Stimulated activated CD4-positive, alpha-beta T cell treated with anti-CD3 and anti-CD28 coated beads, Interleukin-12 subunit alpha, Interleukin-12 subunit beta, amount 100 ng/mL, for 48 hours (primary cell): Measurements from ENCODE around the gene POLH.
"Not testable (repeated sequence)": the region's sequence is repeated elsewhere in the genome, so short reads cannot be mapped to it uniquely, and the experiment has no call there.

ENCODE experiments used
- DNase-seq, 3 donors: peaks; one replicate each; pipeline ENCODE4 v3.0.0-alpha.2; 2020; ENCODE audit warnings: low read depth in 2 of 3, low spot score in 1 of 3

The POLH gene

DNA sequence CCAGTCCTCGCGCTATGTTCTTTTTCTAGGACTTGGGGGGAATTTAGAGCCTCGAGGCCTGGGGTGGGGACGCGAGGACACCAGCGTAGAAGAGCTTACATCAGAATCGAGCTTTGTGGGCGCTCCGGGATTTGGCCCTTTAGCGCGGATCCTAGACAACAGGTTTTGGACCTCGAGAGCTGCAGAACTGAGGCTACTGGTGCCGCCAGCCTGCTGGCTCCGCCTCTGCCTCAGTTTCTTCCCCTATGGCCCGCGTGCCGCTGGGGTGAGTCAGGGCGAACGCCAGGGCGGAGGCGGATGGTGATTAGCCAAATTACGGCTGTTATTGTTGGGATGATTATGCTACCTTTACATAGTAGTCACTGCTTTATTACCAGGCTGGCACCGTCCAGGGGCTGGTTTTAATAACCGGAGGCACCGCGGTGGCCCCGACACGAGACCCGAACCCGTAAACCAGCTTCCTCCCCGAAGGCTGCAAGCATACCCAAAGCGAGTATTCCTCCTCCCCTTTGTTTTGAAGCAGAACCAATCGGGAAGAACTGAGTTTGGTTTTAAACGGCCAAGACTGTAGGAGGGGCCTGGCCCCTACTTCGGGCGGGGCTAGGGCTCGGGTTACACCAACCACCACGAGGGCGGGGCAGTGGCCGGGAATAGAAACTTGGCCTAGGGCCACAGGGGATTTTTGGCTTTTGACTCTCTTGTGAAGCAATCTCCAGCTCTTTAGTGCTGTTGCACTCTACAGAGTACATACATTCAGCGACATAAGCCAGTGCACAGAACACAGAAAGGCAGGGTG is 53.7 kb downstream of the POLH start:
- peak; percentile 86 to 89 (median 89) for DNase-seq

DNA sequence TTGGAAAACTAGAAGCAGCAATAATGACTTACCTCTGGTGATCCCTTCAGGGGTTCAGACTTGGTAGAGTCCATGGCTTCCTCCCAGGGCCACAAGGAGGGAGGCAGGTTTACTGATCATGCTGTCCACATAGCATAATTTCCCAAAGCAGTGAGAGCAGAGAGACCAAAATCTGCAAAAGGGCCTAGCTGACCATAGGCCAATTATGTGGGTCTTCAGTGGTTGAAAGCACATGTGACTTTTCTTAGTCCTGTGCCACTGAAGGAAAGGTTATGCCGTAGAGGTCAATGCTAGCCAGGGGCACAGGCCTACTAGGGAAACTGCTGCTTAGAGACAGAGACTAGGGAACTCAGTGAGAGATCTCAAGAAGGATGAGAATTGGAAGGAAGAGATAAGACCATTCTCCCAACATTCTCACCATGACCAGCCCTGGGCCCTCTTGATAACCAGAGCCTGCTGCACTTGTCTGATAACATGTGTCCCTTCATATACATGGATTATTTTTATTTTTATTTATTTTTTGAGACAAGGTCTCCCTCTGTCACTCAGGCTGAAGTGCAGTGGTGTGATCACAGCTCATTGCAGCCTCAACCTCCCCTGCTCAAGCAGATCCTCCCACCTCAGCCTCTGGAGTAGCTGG is 55.1 kb downstream of the POLH start:
- DNase-seq: no peak

DNA sequence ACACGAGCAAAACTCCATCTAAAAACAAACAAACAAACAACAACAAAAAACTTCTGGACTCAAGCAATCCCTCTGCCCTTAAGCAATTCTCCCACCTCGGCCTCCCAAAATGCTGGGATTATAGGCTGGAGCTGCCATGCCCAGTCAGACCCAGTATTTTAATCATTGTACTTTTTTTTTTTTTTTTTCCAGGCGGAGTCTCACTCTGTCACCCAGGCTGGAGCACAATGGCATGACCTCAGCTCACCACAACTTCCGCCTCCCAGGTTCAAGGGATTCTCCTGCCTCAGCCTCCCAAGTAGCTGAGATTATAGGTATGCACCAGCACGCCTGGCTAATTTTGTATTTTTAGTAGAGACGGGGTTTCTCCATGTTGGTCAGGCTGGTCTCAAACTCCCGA is 57.0 kb downstream of the POLH start:
- not testable (repeated sequence) for DNase-seq

DNA sequence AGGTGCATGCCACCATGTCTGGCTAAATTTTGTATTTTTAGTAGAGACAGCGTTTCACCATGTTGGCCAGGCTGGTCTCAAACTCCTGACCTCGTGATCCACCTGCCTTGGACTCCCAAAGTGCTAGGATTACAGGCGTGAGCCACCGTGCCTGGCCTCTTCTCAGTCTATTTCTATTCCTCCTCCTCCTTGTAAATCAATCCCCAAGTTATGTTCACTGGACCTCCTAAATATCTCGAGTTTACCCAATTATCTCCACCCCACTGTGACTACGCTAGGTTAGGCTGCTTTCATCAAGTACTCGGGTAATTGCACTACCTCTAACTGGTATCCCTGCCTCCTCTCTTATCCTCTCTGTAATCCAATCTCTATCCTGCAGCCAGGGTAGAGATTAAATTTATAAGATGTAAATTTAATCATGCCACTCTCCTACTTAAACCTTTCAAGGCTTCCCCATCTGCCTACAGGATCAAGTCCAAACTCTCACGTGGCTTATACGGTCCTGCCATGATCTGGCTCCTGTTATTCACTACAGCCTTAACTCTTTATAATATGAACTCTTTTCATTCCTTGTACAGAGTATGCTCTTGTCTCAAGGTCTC is 58.8 kb downstream of the POLH start:
- no peak for DNase-seq

DNA sequence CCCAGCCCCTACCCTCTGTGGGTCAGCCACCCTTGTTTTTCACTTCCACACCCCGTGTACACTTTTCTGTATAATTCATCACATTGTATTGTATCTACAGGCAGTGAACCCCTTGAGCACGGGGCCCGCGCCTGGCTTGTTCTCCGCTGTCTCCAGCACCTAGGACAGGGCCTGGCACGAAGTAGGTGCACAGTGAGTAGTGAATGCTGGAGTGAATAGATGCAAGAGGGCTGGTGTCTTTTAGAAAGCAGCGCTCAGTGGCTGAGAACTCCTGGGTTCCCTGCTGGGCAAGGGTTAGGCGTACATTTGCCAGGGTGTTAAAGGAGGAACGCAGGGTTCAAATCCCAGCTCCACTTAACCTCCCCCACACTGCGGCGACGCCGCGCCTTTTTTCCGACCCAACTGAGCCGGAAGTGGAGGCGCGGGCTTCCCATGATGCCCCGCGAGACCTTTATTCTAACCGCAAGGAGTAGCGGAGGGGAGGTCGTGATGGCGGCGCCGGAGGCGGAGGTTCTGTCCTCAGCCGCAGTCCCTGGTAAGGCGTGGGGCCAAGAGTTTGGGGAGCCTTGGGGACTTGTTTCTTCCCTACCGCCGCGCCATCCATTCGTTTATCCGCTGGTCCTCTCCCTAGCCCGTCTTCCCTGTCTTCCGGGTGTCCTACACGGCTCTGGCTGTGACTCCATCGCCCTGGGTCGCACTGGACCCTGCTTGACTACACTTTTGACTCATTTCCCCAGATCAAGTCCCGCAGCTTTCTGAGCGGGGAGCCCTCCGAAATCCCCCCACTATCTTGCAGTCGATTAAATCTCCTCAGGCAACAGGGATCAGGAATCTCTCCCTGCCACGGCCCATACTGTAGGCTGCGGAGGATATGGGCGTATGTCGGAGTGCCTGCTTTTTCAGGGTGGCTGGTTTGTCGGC is 59.7 kb downstream of the POLH start, which contains the start of gene MAD2L1BP:
Gene MAD2L1BP, plus strand, starts transcription at position 454 of the 921 bp plus-strand sequence. Its CDS starts 36 bp downstream, at position 490.
- DNase-seq: peak; percentile 75 to 85 (median 84)

DNA sequence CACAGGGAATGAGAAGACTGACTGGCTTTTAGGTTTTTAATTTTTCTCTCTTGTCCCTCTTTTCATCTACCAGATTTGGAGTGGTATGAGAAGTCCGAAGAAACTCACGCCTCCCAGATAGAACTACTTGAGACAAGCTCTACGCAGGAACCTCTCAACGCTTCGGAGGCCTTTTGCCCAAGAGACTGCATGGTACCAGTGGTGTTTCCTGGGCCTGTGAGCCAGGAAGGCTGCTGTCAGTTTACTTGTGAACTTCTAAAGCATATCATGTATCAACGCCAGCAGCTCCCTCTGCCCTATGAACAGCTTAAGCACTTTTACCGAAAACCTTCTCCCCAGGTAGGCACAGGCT is 60.3 kb downstream of the POLH start:
- no peak for DNase-seq

DNA sequence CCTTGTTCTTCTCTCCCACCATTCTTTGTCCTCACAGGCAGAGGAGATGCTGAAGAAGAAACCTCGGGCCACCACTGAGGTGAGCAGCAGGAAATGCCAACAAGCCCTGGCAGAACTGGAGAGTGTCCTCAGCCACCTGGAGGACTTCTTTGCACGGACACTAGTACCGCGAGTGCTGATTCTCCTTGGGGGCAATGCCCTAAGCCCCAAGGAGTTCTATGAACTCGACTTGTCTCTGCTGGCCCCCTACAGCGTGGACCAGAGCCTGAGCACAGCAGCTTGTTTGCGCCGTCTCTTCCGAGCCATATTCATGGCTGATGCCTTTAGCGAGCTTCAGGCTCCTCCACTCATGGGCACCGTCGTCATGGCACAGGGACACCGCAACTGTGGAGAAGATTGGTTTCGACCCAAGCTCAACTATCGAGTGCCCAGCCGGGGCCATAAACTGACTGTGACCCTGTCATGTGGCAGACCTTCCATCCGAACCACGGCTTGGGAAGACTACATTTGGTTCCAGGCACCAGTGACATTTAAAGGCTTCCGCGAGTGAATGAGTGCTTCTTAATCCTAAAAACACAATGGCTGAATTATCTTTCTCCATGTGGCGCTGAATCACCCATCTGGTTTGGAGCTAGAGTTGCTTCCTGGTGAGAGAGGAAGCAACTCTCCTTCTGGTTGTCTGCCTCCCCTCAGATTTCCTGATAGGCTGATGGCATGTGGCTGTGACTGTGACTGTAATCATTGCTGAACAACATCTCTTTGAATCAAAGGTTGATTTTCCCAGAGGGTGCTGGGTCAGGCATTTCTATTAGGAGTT is 64.2 kb downstream of the POLH start:
- DNase-seq: no peak

DNA sequence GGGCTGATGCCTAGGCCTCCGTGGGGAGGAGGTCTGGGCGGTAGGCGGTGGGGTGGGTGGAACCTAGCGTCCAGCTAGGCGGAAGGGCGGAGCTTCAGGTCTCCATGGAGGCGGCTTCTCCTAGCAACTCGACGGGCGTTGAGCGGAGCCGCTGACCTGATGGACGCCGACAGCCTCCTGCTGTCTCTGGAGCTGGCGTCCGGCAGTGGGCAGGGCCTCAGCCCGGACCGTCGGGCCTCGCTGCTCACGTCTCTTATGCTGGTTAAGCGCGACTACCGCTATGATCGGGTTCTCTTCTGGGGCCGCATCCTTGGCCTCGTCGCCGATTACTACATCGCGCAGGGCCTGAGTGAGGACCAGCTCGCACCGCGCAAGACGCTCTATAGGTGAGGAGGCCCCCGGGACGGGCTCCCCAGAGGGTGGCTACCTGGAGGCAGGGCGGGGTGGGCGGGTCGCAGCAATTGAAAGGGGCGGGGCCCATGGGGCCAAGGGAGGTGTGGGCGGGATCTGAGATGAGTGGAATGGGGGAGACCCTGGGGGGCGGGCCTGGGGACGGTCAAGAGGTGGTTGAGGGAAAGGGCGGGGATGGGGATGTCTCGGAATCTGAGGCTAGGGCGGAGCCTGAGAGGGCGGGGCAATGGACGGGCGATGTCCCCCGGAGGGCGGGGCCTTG is 69.1 kb downstream of the POLH start, which contains the start of gene RSPH9:
Gene RSPH9, plus strand, starts transcription at position 97 of the 673 bp plus-strand sequence. Its CDS starts 63 bp downstream, at position 160.
- DNase-seq: peak in 2 of 3 donors; percentile 38 to 62

DNA sequence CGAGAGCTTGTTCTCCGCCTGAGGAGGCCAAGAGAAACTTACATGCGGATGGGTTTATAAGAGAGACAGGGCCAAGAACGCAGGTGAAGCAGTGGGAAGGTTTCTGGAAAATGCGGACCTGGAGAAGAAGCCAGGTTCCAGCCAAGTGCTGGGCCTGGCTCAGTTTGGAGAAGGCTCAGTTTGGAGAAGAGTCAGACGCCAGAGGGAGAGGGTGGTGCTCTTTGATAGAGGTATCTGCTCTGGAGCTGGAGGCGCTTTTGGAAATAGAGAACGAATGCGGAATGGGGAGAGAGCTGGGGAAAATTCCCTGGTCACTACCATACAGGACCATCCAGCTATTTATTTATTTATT is 69.6 kb downstream of the POLH start:
- no peak for DNase-seq

DNA sequence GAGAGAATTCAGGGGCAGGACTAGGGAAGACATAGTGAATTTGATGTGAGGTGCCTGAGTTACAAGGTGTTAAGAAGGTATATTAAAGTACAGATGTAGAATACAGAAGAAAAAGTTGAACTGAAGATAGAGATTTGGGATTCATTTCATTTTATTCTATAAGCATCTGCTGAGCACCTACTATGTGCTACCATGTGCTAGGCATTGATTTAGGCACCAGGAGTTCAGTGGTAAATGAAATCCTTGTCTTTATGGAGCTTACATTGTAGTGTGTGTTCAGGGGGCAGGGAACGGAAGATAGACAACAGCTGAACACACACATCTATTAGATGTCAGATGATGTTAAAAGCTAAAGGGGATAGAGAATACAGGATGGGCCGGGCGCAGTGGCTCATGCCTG is 71.6 kb downstream of the POLH start:
- DNase-seq: no peak

DNA sequence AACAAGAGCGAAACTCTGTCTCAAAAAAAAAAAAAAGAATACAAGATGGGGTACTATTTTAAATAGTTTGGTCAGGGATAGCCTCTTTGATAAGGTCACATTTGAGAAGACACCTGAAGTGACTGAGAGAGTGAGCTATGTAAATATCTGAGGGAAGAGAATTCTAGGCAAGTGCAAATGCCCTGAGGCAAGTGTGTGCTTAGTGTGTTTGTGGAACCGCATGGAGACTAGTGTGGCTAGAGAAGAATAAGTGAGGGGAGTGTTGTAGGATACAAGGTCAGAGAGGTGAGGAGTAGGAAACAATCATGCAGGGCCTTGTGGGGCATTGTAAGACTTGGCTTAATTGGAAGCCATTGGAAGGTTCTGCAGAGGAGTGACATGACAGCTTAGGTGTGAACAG is 72.3 kb downstream of the POLH start:
- DNase-seq: no peak

DNA sequence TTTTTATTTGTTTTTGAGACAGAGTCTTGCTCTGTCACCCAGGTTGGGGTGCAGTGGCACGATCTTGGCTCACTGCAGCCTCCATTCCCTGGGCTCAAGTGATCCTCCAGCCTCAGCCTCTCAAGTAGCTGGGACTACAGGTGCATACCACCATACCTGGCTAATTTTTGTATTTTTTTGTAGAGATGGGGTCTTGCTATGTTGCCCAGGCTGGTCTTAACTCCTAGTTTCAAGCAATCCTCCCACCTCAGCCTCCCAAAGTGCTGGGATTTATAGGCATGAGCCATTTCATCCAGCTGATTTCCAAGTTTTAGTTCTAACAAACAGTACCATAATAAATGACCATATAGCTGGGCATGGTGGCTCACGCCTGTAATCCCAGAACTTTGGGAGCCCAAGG is 76.8 kb downstream of the POLH start:
- DNase-seq: not testable (repeated sequence)

DNA sequence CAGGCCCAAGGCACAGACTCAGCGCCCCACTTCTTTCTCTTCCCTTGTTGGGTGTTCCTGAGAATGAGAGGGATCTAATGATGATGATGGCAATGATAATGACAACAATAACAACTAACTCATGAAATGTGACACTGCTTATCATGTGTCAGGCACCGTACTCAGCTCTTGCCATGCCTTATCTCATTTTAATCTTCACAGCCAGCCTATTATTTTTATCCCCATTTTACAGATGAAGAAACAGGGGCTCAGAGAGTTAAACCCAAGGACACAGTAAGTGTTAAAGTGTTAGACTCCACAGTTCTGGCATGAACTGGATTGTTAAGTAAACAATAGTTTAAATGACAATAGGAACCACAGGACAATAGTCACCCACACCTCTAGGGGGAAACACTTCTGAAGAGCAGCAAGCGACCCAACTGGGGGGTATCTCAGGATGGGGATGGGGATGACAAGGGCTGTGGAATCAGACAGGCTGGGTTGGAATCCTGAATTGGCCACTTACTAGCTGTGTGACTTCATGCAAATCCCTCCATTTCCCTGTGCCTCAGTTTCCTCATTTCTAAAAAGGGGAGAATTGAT is 81.3 kb downstream of the POLH start:
- no peak for DNase-seq

DNA sequence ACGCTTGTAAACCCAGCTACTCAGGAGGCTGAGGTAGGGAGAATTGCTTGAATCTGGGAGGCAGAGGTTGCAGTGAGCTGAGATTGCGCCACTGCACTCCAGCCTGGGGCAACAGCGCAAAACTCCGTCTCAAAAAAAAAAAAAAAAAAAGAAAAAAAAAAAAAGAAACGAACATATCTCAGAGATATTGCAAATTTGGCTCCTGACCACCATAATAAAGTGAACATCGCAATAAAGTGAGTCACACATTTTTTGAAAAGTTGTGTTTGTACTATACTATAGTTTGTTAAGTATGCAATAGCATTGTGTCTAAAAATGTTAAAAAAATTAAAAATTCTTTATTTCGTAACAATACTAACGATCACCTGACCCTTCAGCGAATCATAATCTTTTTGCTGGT is 82.2 kb downstream of the POLH start:
- DNase-seq: no peak

DNA sequence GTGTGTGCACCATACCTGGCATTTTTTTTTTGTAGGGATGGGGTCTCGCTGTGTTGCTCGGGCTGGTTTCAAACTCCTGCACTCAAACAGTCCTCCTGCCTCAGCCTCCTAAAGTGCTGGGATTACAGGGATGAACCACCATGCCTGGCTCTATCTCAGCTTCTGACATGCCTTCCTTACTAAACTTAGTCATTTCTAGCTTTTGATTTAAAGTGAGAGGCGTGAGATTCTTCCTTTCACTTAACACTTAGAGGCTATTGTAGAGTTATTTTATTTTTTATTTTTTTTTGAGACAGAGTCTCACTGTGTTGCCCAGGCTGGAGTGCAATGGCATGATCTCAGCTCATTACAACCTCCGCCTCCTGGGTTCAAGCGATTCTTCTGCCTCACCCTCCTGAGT is 87.0 kb downstream of the POLH start:
- DNase-seq: not testable (repeated sequence)
